NOMO-1 (cell line): ENCODE measurements around the gene C10orf90.

Experiments used
- DNase-seq, 2 experiments: peaks; one replicate each; lab custom pipeline; 2025; ENCODE audit not compliant: unreplicated experiment in 2 of 2; lab: John Stamatoyannopoulos, UW

Gene C10orf90

DNA sequence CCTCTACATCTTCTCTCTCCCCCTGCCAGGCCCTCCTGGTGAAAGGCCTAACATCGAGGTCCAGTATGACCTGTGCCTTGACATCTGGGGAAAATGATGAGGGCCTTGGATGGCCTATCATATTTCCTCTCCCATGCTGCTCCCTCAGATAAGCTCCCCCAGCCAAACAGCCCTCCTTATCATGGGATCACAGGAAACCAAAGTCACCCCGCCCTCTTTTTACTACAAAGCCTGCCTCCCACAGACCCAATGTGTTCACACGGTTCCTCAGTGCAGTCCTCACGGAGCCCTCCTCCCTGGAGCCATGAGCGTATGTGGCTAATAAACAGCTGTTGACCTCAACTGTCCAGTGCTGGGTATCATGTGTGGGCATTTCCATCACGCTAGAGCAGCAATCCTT lies 32.0 kb downstream of the C10orf90 start:
- no peak for DNase-seq

DNA sequence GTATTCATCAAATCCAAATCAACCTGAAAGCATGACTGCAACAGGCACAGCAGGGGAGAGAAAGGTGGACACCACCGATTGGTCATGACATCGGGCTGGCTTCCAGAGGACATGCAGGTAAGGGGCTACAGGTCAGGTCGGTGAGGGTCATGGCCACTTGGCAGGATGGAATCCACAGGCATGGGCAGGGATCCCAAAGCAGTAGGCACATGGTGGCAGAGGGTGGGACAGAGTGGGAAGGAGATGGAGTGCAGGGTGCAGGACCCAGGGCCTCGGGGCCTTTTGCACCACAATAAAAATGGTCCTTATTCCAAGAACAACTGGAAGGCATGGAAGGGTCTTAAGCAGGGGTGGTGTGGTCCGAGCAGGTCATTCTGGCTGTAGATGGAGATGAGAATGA lies 33.0 kb downstream of the C10orf90 start:
- DNase-seq = no peak

DNA sequence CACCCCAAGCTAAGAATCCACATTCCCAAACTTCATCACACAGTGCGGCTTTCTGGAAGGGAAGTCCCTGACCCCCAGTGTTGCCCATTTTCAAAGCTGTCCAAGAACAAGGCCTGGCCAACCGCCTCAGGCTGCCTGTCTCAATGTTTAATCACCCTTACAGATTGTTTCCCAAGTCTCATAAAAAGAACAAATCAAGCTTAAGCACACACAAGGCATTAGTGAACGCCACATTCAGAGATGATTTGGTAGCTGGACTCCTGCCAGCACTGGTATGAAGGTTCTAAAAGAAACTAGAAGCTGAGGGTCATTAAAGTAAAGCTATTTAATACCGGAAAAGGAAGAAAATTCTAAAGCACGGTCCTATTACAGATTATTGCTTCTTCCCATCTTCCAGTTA lies 35.6 kb downstream of the C10orf90 start:
- DNase-seq = no peak

DNA sequence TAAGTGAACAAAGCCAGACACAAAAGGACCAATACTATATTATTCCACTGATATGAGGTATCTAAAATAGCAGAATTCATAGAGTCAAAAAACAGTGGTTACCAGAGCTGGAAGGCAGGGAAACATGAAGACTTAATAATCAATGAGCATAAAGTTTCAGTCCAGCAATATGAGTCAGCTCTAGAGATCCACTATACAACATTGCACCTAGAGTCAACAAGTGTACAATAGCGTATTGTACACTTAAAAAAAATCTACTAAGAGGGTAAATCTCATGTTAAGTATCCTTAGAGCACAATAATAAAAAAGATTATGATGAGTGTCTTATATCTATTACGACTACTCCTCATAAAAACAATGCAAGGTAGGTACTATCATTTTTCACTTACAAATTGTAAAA lies 36.1 kb downstream of the C10orf90 start:
- no peak for DNase-seq

DNA sequence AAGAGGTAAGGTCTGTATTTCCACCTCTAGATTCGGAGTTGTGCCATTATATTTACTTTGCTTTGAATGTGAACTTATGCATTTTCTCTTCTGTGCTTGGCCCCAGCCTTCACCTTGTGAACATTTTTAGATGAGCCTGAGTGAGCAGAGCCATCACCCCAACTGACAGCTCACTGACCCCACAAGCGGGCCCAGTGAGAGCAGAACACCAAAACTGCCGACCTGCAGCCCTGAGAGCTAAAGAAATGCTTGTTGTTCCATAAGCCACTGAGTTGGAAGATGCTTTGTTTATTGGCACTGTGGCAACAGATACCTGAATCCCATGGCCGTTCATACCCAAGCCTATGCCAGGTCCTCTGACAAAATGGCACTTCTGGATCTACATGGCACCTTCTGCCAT lies 37.8 kb downstream of the C10orf90 start:
- DNase-seq = no peak

DNA sequence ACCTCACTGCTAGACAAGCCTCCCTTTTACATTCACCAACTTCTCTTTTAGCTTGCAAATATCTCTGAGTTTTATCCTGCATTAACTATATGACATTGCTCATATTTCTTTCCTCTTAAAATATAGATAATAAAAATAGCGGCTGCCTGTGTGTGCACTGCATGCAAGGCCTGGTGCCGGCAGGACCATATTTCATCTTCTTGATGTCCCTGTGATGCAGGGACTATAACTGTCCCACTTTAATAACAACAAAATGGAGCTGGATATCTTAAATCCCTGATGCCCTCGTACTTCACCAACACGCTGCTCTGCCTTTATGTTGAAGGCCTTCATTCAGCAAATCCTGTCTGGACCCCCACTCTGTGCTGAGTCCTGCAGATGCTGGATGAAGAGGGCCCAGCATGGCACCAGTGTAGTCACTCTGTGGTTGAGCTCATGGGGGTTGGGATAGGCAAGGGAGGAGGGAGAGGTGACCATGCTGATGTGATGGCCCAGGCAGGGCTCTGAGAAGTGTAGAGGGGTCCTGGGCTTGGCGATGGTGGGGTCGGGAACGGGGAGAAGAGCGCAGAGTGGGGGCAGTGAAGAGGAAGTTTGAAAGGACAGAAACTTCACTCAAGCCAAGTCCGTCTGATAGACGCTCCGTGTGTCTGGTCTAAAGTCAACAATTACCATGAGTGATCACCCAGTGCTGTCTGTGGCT lies 40.4 kb downstream of the C10orf90 start:
- no peak for DNase-seq

DNA sequence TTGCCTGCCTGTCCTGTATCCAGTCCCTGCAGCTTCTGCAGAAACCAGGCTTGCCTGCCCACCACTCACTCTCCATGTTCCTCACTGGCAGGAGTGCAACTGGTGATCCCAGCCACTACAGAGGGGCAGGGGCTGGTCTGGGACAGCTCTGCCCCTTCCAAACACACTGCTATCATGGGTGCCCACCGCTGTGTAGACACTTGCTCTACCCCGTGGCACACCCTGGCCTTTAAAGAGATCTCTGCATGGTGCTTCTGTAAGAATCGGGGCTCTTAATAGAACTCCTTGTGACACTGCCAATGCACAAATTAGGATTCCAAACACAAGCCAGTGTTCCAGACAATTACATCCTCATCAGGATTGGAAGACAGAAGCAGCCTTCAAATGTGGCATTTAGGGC lies 41.7 kb downstream of the C10orf90 start:
- no peak for DNase-seq

DNA sequence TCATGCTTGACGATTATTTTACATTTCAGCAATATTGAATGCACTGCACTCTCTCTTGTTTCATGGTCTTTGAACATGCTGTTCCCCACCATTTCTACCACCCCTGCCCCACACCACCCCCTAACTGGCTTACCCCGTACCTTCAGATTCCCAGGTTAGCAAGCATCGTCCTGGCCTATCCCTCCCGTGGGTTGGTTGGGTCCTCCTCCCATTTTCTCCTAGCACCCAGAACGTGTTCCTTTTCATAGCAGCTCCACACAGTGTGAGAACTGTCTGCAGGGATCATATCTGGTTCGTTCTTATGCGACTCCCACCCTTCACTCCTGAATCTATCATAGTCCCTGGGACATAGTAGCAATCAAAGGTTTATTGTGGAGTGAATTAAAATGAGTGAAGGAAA lies 48.6 kb downstream of the C10orf90 start:
- no peak for DNase-seq

DNA sequence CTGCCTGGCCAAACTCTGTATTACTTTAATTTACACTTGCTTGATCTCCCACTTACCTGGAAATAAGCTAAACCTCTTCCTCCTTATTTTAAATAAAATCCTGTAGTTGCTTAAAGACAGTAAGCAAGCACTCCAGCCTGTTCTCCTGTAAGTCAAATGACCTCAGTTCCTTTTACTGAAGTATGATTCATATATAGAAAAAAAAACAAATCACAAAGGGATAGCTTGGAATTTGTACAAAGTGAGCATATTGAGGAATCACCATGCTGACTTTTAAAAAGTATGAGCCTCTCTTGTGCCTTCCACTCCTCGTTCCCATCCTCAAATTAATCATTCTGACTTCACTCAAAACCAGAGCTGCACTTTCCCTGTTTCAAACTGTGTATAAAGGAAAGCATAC lies 52.0 kb downstream of the C10orf90 start:
- DNase-seq = no peak

DNA sequence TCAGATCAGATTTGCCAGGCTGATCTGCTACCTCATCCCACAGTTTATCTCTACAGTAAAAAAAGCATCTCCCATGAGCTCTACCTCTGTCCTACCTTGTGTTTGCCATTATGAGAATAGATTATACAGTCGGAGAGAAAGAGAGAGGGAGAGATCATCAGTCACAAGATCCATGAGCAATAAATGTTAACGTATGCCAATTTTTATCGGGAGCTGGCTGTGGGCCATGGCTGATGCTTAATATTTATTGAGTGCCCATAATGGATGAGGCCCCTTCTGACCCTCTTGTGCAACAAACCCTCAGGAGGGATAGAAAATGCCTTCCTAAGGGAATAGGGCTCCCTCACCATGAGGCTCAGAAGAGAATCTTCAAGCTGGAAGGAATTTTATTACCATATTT lies 52.8 kb downstream of the C10orf90 start:
- no peak for DNase-seq

DNA sequence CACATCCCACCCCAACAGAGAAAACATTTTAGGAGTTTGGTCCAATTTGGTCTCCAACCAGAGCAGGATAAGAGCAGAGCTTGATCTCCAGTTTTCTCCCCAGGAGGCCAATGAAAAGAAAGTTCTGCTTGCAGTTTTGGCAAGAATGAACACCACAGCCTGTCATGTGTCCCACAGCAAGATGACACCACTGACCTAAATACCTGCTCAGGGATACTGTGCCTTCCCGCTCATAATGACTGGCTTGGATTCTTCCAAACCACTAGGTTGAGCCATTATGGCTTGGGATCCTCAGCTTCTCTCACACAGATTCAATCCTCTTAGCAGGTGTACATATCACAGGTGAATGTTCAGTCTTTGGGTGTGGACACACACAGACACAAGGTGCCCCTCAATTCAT lies 53.3 kb downstream of the C10orf90 start:
- no peak for DNase-seq

DNA sequence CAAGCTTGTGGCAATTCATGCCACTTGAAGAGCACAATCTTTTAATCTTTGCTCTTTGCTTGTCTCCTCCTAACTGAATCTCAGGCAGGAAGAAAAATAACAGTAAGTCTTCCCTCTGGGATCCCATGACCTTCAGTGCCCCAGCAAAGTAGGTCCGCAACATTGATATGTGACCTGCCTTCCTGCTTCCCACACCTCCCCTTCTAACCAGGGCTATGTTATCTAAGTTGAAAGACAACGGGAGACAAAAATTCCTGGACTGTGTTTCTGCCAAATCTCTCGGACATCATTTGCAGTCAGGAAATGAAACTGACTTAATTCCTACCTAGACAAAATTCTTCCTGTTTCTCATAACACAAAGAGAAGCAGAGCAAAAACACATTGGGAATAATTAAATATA lies 53.8 kb downstream of the C10orf90 start:
- no peak for DNase-seq

DNA sequence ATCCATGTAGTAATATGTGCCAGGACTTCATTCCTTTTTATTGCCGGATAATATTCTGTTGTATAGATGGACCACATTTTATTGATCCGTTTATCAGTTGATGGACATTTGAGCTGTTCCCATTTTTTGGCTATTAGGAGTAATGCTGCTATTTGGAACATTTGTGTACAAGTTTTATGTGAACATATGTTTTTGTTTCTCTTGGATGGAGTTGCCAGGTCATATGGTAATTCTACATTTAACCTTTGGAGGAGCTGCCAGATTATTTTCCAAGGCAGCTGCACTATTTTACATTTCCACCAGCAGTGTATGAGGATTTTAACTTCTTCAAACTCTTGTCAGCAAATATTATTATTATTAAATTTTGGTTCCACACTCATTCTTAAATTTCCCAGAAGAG lies 59.2 kb downstream of the C10orf90 start:
- DNase-seq = no peak

DNA sequence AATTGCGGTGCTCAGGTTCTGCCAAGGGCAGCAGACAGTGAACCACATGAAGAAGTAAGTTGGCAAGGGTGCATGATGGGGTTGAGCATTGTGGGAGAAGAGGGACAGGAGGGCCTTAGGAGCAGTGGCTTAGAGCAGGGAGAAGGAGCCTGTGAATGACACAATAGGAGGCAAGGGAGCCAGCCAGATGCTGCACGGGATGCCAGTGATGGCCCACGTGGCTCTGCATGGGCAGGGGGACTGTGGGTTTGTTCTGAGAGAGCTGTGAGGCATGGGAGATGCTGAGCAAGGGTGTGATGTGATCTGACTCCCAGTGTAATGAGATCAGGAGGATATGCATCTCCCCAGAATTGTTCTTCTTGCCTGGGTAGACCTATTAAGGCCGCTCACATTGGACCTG lies 60.9 kb downstream of the C10orf90 start:
- DNase-seq = no peak

DNA sequence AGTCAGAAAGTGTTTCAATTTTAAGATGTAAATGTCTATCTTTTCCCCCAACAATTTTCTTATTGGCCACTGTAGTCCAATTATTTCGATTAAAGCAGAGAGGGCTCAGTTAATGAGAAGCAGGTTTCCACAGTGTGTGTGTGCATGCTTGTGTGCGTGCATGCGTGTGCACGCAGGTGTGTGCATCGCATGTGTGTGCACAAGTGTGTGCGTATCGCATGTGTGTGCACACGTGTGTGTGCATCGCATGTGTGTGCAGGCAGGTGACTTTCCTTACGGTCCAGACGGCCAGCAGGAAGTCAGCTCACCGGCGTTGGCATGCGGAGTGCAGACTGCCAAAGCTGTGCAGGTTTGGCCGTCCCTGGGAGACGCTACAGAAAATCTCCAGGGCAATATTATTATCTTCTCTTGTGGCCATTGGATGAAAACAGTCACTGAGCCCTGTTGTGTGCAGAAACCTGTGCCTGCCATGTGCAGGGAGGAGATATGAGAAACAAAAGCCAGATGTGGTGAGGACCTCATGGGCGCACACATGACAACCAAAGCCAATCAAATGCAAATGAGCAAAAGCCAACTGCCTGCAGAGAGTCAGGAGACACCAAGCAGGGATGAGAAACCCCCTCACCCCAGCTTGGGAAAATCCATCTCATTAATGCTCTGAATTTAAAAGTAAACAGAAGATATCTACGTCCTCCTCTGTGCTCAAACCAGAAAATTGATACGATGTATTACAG lies 70.4 kb downstream of the C10orf90 start:
- no peak for DNase-seq

DNA sequence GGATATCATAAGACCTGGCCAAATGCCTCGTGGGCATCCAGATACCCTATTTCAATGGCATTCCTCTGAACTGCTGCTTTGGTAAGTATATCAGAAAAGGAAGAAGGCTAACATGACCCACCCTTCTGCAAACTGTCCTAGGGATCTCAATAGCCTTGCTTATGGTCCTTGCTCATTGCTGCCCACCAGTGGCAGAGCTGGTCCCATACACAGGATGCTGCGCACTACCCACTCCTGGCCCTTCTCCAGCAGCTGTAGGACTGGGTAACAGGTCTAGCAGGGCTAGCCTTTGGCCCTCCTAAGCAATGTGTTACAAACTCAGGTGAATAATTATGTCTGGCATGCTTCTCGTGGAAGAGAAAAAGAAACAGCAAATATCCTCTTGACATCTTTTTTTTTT lies 72.5 kb downstream of the C10orf90 start:
- DNase-seq = no peak

DNA sequence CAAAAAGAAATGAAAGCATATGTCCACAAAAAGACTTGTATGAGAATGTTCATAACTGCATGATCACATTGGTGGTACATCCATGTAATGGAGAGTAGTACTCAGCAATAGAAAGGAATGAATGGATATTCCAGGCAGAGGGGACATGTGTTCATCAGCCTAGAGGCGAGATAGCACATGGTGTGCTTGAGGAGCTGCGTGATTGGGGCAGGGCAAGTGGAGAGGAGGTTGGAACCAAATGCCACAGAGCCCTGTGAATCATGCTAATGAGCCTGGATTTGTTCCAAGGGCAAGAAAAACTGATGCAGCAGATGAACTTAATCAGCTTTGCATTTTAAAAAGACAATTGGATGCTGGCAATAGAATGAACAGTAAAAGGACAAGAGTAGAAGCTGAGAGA lies 73.3 kb downstream of the C10orf90 start:
- no peak for DNase-seq

DNA sequence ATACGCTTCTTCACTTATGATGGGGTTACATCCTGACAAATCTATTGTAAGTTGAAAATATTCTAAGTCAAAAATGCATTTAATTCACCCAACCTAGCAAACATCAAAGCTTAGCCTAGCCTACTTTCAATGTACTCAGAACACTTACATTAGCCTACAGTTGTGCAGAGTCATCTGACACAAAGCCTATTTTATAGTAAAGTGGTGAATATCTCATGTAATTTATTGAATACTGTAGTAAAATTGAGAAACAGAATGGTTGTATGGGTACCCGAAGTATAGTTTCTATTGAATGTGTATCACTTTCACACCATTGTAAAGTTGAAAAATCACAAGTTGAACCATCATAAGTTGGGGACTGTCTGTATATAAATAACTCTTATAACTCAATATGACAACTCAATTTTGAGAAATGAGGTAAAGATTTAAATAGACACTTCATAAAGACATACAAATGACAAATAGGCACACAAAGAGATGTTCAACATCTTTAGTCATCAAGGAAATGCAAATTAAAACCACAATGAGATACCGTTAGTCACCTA lies 73.9 kb downstream of the C10orf90 start:
- DNase-seq = no peak

DNA sequence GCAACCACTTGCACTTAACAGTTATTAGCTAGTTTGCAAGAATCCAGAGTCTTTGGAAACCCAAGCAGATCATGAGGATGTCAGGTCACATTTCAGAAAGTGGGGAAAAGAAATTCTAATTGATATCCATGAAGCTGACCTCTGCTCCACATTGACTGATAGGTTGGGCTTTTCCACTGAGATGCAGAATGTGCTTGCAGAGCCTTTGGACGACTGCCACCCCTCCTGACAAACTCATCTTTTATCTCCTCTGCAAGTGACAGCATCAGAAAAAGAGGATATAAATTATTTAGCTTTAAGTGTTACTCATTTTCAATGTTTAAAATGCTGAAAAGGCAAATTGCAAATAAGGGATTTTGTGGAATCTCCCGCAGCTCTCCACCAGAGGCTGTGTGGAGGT lies 75.3 kb downstream of the C10orf90 start:
- DNase-seq = no peak

DNA sequence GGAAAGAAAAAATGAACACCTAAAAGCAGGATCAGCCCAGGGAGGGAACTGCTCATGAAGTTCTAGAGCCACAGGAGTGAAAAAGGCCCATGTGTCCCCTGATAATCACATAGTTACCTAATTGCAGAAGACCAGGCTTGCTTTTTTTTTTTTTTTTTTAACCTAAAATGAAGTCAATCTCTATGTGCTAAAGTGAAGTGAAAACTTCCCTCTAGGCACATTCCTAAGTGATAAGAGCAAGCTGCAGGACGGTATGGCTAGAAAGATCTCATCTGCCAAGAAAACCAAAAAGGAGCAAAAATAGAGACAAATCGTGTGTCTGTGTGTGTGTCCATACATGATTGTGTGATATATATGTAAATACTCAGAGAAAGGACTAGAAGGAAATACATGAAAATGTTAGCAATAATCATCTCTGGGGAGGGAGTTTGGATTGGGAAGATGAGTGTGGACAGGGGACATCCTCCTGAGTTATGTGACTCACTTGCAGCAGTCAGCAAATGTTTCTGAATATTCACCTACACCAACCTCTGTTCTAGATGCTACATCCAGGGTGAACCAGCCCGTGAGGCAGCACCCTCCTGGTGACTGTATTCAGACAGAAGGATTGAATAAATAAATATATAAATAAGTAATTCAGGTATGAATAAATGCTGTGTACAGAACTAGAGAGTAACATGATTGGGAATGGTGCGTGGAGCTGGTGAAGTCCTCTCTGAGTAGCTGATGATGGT lies 76.4 kb downstream of the C10orf90 start:
- DNase-seq = no peak

DNA sequence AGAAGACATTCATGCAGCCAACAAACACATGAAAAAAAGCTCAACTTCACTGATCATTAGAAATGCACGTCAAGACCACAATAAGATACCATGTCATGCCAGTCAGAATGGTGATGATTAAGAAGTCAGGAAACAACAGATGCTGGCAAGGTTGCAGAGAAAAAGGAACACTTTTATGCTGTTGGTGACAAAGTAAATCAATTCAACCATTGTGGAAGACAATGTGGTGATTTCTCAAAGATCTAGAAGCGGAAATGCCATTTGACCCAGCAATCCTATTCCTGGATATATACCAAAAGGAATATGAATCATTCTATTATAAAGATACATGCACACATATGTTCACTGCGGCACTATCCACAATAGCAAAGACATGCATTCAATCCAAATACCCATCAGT lies 77.6 kb downstream of the C10orf90 start:
- no peak for DNase-seq

DNA sequence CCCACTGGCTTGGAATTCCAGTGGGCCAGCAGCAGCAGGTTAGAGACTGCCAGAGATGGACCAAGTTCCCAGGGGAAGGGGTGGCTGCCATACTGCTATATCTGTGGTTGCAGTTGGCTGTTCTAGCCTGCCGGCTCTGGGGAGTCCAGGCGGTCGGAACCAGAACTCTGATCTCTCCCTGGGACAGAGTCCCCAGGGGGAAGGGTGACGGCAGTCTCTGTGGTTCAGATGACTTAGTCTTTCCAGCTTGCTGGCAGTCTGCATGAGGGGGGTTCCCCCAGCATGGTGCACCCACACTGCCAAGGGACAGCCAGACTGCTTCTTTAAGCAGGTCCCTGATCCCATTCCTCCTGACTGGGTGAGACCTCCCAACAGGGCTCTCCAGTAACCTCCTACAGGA lies 82.5 kb downstream of the C10orf90 start:
- no peak for DNase-seq
